Dermis blood vessel endothelial cell (primary cell): Measurements from ENCODE around the gene MTHFR. TPM values are rescaled to one million over a fixed set of nuclear protein-coding genes. Genes with fewer than 3 reads are reported as not detected.

Experiments used
- DNase-seq: peaks from one replicate; pipeline ENCODE4 v3.0.0; 2010
- total RNA-seq: library from RNA; depleted of rRNA; stranded (reverse); fragments of >200 nt; gene quantifications from 2 replicates; pipeline ENCODE4 v1.2.3, GENCODE V29; 2014

The MTHFR gene
- total RNA-seq, 1 donor from 2014 or later = 46.3 TPM

DNA sequence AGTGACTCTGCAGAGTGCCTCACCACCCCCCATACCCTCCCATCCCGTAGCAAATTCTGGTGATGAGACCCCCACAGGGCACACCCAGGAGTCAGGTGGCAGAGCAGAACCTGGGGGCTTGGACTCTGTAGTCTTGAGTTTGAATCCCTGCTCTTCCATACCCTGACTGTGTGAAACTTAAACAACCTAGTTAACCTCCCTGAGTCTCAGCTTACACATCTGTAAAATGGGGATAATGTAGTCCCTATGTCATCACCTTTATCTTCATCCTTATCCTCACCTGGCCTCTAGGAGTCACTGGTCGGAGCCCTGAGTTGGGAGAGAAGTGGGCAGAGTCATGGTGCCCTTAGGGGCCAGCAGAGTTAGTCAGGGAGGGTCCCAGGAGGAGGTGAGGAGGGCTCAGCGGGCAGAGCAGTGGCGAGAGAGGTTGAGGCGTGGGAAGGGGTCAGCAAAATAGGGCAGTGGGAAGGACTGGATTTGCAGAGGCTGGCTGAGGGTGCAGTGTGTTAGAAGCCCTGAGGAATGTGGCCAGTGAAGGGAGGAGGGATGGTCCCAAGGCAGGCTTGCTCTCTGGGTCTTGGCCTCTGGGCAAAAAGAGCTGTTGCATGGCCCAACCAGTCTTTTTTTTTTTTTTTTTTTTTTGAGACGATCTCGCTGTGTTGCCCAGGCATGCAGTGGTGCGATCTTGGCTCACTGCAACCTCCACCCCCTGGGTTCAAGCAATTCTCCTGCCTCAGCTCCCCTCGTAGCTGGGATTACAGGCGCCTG, 25.2 kb downstream of the MTHFR start:
- DNase-seq = no peak

DNA sequence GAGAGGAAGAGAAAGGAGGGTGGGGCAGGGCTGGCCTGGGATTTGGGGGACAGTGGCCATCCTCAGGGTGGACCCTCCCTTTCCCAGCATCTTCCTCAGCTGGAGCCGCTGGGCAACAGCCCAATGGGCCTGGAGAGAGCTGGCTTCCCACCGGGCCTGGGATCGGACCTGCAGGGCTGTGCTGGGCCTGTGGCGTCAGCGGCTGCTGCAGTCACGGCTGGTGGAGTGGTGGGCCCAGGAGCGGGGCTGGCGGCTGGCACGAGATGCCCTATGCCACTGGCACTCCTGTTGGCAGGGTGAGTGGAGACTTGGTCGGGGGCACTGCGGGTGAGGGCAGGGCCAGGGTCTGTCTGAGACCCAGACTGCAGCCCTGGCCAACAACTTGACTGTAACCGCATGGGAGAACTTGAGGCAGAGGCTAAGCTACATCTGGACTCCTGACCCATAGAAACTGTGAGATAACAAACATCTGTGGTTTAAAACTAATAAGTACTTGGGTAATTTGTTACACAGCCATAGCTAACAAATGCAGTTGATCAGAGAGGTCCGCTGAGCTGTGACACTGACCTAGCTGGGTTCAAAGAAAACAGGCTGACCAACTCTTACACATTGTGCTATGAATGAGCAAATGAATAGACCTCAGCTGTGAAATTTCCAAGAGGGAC, 25.9 kb downstream of the MTHFR start:
- DNase-seq = no peak

DNA sequence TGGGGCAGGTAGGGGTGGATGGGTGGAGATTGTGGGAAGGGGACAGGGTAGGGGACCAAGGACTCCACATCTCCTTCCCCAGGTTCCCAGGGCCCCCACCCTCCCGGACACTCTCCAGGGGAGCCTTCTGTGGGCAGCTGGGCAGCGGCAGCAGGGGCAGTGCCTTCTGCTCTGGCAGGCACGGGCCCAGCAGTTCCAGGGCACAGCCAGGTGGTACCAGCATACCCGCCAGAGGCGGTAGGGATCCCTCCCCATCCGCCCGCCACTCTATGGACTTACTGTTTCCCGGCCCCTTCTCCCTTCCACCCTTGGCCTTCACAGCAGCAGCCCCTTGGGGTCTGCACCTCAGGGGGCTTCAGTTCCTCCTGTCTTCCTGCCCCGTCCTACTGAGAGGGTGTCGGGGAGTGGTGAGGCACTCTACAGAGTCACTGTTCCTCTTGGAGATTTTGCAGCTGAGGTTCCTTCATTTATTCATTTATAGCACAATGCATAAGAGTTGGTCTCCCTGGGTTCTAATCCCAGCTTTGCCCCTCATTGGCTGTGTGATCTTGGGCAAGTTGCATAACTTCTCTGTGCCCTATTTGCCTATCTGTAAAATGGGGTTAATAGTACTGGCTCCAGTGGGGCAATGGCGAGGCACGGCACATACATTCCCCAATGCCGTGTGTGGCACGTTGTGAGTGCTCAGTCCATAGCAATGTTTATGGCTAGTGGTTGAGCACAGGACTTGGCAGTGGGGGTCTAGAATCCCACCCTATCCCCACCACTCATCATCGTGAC, 26.7 kb downstream of the MTHFR start:
- no peak for DNase-seq

DNA sequence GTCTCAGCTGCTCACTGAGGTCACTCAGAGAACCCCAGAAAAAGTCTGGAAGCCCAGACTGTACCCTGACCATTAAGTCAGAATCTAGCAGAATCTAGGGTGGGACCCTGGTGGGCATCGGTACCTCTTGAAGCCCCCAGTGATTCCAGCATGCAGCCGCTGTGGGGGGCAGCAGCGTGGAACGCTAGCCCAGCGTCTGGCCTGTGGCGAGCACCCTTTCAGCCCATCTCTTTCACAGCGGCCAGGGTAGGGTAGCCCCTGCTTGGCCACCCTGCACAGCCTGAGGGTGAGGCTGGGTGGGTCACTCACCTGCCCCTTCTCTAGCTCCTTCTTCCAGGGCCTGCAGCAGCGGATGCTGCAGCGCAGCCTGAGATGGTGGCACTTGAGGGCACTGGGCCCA, 27.4 kb downstream of the MTHFR start:
- no peak for DNase-seq

DNA sequence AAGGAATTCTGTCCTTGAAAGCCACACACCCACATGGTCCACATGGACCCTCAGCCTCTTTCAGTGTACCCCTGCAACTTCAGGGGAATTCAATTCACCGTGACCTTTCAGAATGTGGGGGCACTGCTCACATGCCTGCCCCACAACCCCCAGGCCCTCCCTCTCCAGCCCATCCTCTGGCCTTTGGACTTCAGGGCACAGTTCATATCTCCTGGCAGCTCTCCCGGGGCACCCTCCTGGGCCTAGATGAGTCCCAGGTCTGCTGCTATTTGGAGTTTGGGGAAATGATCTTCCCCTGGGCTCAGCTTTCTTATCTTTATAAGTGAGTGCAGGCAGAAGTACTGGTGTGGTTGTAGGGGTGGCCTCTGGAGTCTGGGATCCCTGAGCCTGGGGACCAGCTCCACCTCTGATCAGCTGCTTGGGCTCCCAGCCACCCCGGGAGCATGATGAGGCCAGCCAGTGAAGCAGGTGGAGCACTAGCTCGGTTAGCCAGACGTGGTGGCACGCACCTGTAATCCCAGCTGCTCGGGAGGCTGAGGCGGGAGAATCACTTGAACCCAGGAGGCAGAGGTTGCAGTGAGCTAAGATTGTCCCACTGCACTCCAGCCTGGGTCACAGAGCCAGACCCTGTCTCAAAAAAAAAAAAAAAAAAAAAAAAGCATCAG, 28.0 kb downstream of the MTHFR start:
- no peak for DNase-seq

DNA sequence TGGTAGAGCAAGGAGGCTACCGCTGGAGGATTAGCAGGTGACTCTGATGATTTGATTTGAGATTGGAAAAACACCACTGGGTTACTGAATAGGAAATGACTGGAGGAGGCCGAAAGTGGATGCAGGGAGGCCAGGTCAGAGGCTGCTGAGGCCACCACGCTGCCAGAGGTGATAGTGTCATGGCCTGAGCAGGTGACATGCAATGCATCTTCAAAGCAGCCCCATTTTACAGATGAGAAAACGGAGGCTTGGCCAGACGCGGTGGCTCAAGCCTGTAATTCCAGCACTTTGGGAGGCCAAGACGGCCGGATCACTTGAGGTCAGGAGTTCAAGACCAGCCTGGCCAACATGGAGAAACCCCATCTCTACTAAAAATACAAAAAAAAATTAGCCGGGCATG, 31.0 kb downstream of the MTHFR start:
- no peak for DNase-seq

DNA sequence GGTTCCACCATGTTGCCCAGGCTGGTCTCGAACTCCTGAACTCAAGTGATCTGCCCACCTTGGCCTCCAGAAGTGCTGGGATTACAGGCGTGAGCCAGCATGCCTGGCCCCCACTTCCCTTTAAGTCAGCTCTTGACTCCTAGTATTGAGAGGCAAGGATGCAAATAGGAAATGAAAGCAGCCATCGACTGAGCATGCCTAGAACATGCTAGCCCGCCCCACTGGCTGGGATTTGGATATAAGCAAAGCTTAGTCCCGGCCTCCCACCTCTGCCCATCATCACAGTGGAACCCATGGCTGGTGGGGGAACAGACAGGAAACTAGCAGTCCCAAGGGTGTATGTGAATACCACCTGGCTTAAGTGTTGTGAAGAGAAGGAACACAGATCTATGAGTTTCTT, 33.3 kb downstream of the MTHFR start:
- no peak for DNase-seq

DNA sequence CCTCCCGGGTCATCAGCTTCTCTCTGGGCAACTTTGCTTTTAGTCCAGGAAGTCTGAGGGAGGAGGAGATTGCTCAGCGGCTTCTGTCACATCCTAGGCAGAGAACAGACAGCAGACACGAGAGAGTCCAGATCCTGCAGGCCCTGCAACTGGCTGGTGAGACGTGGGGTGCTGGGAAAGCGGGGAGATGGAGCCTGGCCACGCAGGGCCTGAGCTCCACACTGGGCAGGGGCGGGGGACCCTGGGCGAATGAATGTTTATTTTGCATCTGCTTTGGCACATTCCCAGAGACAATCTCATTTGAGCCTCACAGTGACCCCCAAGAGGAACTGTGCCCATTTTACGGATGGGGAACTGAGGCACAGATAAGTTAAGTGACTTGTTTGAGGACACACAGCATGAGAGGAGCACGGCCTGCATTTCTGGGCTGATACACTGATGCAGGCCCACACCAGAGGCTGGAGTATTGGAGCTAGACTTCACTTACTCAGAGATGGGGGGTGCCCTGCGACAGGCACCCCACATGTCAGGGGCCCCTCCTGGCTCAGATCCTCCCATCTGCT, 34.2 kb downstream of the MTHFR start:
- no peak for DNase-seq

DNA sequence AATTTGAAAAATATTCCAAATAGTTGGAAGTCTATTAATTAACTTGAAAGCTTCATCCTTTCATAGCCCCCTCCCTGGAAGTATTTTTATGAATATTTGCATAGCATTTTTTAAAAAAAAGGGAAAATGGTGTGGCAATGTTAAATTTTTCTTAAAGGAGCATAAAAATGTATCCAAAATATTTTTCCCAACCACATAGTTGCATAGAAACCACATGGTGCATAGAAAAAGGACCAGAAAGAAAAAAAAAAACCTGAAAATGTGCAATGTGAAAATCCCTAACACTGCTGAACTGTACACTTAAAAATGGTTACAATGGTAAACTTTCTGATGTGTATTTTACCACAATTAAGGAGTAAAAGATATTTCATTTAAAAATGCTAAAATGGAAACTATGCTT, 35.8 kb downstream of the MTHFR start:
- no peak for DNase-seq

DNA sequence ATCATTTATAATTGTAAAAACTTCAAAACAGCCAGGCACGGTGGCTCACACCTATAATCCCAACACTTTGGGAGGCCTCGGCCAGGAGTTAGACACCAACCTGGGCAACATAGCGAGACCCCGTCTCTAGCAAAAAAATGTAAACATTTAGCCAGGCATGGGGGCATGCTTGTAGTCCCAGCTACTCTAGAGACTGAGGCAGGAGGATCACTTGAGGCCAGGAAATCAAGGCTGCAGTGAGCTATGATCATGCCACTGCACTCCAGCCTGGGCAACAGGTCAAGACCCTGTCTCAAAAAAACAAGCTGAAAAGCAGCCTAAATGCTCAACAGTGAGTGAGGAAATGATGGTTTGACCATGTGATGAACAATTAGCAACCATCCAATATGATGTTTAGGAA, 36.5 kb downstream of the MTHFR start:
- no peak for DNase-seq

DNA sequence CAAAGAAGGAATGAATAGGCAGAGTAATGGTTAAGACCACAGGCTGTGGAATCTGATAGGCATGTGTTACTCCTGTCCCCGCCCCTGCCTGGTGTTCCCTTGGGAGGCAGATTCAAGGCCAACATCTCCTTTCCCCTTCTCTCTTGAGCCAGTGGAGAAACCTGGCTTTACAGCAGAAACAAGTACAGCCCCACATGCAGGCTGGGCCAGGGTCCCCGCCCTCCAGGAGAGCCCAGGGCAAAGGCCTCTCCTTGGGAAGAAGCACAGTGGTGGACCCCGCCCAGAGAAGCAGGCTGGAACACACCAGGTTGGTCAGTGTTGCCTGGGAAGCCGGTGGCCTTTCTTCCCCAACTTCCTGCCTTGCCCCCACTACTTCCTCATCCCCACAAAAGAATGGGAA, 36.9 kb downstream of the MTHFR start:
- no peak for DNase-seq

DNA sequence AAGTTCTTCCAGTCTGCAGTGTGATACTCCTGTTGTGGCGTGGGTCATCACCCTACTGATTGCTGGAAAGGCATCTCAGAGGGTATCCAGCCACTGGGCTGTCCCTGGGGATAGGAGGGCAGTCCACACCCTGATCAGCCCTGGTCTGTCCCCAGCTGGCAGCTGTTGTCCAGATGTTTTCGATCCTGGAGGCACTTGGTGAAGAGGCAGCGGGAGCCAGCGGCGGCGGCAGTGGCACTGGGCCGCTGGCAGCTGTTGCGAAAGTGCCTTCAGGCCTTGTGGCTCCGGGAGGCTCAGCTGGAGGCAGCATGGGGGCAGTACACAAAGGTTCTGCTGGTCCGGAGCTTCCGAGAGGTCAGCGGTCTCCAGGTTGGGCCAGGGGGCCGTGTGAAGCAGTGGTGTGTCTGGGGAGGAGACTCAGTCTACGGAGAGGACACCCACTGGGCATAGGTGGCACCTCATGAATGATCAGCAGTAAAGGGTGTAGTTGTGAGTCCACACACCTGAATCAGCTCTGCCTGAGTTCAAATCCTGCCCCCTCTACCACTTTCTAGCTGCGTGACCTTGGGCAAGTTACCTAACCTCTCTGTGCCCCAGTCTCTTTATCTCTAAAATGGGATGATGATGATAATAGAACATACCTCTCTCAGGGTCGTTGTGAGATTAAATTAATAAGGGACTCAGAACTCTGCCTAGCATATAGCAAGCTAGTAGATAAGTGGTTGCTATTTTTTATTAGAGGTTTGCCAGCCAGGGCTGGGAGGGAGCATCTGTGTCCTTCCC, 37.7 kb downstream of the MTHFR start:
- DNase-seq = no peak

DNA sequence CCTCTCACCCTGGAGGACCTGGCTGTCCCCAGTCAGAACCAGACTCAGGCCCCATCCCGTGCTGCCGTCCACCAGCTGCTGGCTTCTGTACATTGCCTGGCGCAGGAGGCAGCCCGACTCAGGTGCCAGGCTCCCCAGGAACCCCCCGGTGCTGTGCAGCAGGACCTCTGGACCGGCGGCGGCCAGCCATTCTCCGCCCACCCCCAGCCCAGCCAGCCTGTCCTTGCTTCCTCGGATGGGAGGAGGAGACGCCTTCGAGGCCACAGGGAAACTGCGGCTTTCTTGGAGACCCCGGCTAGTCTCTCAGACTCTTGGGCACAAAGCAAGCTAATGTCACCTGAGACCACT, 39.4 kb downstream of the MTHFR start:
- no peak for DNase-seq

DNA sequence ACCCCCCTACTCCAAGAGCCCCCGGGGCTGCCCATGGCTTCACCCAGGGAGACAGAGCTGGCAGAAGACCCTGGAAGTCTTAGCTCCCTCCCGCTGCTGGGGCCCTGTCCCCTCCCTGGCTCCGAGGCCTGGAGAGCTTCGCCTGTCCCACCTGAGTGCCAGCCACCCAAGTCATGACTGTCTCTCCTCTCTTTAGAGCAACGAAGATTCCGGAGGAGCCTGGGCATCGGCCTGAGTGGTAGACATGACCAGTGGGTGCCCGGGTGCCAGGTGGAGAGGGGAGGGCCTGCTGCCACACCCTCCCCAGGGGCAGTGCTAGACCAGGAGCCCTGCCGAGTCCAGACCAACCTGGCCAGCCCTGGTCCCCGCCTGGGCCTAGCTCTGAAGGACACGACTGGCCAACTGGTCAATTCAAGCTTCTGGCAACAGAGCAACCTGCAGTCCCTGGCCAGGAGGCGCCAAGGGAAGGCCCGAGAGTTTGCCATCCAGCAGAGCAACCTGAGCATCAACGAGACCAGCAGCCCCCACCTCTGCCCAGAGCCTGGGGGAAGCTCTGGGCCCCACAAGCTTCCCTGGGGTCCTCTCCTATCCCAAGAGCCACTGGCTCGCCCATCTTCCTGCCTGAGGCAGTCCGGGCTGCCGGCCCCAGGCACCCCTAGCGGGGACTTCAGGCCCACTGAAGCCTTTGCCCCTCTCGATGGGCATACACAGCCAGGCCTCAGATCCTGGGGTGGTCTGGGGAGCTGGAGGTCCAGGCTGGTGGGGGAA, 39.9 kb downstream of the MTHFR start:
- DNase-seq = no peak

DNA sequence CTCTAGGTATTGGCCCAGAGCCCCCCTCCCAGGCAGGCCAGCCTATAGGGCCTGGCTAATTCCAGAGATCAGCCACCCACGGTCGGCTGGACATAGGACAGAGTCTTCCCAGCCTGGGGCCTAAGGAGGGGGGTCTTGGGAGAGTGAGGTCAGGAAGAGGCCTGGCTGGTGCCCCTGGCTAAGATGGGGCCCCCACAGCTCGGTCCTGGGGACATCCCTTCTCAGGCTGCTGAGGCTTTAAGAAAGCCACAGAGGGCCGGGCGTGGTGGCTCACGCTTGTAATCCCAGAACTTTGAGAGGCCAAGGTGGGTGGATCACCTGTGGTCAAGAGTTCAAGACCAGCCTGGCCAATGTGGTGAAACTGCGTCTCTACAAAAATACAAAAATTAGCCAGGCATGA, 41.2 kb downstream of the MTHFR start:
- no peak for DNase-seq

DNA sequence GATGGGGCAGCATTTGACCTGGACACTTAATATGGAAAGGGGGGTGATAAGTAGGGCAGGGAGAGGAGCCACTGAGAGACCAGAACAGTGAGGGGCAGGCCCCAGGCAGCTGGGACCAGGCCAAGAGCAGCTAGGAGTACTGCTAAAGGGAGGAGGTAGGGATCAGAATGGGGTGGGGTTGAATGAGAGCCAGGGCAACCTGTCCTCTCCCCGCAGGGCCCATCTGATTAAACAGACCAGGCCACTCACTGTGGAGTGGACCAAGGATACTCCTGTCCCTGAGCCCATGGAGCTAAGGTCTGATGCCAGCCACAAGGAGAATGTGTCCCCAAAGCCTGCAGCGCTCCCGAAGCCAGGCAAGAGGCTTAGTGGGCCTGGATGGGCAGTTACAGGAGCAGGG, 41.6 kb downstream of the MTHFR start:
- no peak for DNase-seq

DNA sequence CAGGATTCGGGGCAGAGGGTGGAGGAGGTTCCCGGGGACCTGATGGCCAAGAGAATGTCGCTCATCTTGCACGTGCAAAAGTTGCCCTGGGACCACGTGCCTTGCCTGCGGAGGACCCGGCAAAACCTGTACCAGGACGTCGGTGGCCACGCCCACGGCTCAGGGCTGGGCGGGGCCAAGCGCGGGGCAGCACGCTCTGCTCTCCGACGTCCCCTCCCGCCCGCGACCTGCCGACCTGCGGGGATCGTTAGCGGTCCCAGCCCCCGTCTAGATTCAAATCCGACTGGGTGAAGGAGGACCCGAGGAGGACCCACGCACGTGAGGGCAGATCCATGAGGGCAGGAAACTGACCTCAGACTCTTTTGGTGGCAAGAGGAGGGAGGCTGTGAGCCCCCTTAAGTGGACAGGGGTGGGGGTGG, 43.8 kb downstream of the MTHFR start, which contains the start of gene C1orf167:
TSS of gene C1orf167 (plus strand) at position 206 of the 419 bp plus-strand sequence. CDS start 2,208 bp downstream, outside the sequence.
- DNase-seq = no peak

DNA sequence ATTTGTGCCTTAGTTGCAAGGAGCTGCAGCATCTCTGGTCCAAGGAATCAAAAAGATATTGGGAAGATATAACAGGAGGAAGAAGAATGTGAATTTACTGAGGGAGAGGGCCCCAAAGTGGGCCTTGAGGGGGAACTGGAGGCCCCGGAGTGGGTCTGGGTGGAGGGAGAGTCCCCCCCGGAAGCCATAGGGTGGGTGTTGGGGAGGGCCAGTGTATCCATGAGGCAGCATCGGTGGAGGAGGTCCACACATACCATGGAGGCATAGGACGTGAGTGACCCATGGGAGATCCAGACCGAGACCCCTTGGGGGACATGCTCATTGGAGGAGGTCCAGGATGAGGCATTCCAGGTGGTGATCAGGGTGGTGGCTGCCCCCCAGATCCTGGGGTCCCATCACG, 44.5 kb downstream of the MTHFR start:
- no peak for DNase-seq

DNA sequence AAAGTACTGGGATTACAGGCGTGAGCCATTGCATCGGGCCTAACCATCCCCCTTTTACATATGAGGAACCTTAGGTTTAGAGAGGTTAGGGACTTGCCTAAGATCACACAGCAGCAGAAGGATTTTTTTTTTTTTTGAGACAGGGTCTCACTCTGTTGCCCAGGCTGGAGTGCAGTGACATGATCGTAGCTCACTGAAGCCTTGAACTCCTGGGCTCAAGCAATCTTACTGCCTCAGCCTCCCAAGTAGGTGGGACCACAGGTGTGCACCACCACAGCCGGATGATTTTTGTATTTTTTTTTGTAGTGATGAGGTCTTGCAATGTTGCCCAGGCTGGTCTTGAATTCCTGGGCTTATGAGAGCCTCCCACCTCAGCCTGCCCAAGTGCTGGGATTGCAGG, 46.0 kb downstream of the MTHFR start:
- DNase-seq = no peak

DNA sequence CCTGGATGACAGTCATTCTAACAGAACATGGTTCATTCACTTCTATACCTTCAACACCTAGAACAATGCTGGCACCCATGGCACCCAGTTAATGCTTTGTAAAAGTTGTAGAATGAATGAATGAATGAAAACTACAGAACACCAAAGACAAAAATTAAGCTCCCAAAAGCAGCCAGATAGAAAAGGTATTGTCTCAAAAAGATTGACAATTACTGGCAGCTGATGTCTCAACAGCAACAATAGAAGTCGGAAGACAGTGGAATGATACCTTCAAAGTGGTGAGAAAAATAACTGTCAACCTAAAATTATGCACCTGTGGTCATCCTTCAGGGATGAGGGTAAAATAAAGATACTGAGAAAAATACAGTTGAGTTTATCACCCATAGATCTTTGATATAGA, 48.7 kb downstream of the MTHFR start:
- no peak for DNase-seq

DNA sequence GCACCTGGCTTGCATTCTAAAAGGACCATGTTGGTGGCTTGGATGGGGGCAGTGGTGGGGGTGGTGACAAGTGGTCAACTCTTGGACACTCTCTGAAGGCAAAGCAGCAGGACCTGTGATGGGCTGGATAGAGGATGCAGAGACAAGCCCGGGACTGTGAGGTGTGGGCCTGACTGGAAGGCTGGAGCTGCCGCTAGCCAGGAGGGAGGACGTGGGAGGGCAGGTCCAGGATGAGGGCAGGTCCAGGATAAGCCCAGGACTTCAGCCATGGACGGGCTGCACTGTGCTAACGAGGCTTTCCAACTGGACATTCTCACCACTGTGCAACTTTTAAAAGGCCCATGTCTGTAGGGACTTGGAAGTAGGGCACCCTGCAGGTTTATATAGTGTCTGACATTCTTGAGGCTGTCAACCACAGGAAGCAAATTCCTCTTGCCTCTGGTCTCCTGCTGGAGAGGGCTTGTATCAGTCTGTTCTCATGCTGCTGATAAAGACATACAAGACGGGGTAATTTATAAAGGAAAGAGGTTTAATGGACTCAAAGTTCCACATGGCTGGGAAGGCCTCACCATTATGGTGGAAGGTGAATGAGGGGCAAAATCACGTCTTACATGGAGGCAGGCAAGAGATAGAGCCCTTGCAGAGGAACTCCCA, 52.1 kb downstream of the MTHFR start:
- no peak for DNase-seq
